Endothelial cell of umbilical vein (primary cell): Measurements from ENCODE around the gene EMC9. TPM values are rescaled to one million over a fixed set of nuclear protein-coding genes. Genes with fewer than 3 reads are reported as not detected.

Experiments
- BruUV-seq: library from RNA; stranded (reverse); fragments of 400-500 nt; replicated peaks from 2 replicates; lab custom pipeline; 2021; lab: Mats Ljungman, UMichigan
- CTCF ChIA-PET: fragments of 300-600, 350-600 bp; sonication (Branson Sonifier 250); formaldehyde crosslinking; loops from one replicate; lab custom pipeline; 2021; ENCODE audit warnings: antibody characterized with exemption, inconsistent platforms; lab: Charles Lee
- POLR2A ChIA-PET: fragments of 300-600, 350-600 bp; sonication (Branson Sonifier 250); formaldehyde crosslinking; loops from one replicate; lab custom pipeline; 2021; ENCODE audit warnings: antibody characterized with exemption, inconsistent platforms; lab: Charles Lee
- DNase-seq: peaks from one replicate; pipeline ENCODE4 v3.0.0-alpha.2; 2011; ENCODE audit warnings: low read depth, low spot score
- FAIRE-seq: peaks from 2 replicates; lab custom pipeline; 2011; peaks lifted over from hg19 to GRCh38; lab: Jason Lieb, UNC
- H2AFZ ChIP-seq: 2 replicates; pipeline ENCODE4 v1.6.0; 2012; ENCODE audit warnings: low read depth, low read length, control low read depth, inconsistent platforms
- H3K27ac ChIP-seq: 2 replicates; pipeline ENCODE4 v1.5.1; 2011; ENCODE audit warnings: low read depth, mild to moderate bottlenecking, control low read depth, low read length, moderate library complexity; ENCODE audit not compliant: insufficient read depth
- H3K27me3 ChIP-seq, 2 experiments: 2 replicates each; pipeline versions ENCODE4 v1.6.0 to v1.6.1; 2011; ENCODE audit warnings: low read length in 2 of 2, mixed read lengths in 1 of 2; ENCODE audit not compliant: control insufficient read depth in 2 of 2, insufficient read depth in 2 of 2
- H3K36me3 ChIP-seq, 2 experiments: 2 replicates in 1 of 2; 3 replicates in 1 of 2; pipeline ENCODE4 v1.5.1; 2011; ENCODE audit warnings: low read length in 2 of 2, mild to moderate bottlenecking in 1 of 2, moderate library complexity in 1 of 2; ENCODE audit not compliant: control insufficient read depth in 2 of 2, insufficient read depth in 2 of 2; ENCODE audit errors: extremely low read depth in 1 of 2
- H3K4me1 ChIP-seq: 3 replicates; pipeline ENCODE4 v1.5.1; 2011; ENCODE audit warnings: mild to moderate bottlenecking, low read length; ENCODE audit not compliant: control insufficient read depth, insufficient read depth; ENCODE audit errors: extremely low read depth
- H3K4me2 ChIP-seq: 2 replicates; pipeline ENCODE4 v1.6.1; 2011; ENCODE audit warnings: low read length, control low read depth, mixed read lengths; ENCODE audit not compliant: insufficient read depth
- H3K4me3 ChIP-seq, 3 experiments: fragments of 200-600 bp in 1 of 3; sonication (generic), shearing (Covaris generic) in 1 of 3; replicated peaks in 1 of 3; 2 replicates each; pipeline ENCODE4 v1.5.1; 2011 to 2016; ENCODE audit warnings: control low read depth in 3 of 3, low read length in 3 of 3, mild to moderate bottlenecking in 2 of 3, inconsistent platforms in 1 of 3, low read depth in 1 of 3, moderate library complexity in 1 of 3; ENCODE audit not compliant: insufficient read depth in 1 of 3
- H3K79me2 ChIP-seq: 2 replicates; pipeline ENCODE4 v1.6.0; 2012; ENCODE audit warnings: low read length, inconsistent platforms; ENCODE audit not compliant: control insufficient read depth, insufficient read depth
- H3K9ac ChIP-seq: replicated peaks from 2 replicates; pipeline ENCODE3; 2011; ENCODE audit warnings: low read length, control low read depth; ENCODE audit not compliant: insufficient read depth; ENCODE audit errors: extremely low read depth
- H3K9me1 ChIP-seq: replicated peaks from 3 replicates; pipeline ENCODE4 v1.6.0; 2011; ENCODE audit warnings: mild to moderate bottlenecking, low read length; ENCODE audit not compliant: control insufficient read depth, insufficient read depth; ENCODE audit errors: extremely low read depth
- H3K9me3 ChIP-seq: replicated peaks from 2 replicates; pipeline ENCODE4 v1.5.1; 2012; ENCODE audit warnings: low read length, inconsistent platforms; ENCODE audit not compliant: control insufficient read depth, insufficient read depth
- H4K20me1 ChIP-seq: replicated peaks from 2 replicates; pipeline ENCODE3; 2011; ENCODE audit warnings: mild to moderate bottlenecking, low read length; ENCODE audit not compliant: control insufficient read depth, insufficient read depth; ENCODE audit errors: extremely low read depth
- EZH2 ChIP-seq: IDR thresholded peaks from 2 replicates; pipeline ENCODE4 v1.6.1; 2012; ENCODE audit warnings: borderline replicate concordance, low read depth, mild to moderate bottlenecking, moderate library complexity, low read length, inconsistent platforms; ENCODE audit not compliant: severe bottlenecking
- FOS ChIP-seq: IDR thresholded peaks from 2 replicates; pipeline ENCODE4 v1.6.1; 2011; ENCODE audit warnings: mild to moderate bottlenecking, low read length, moderate library complexity, borderline replicate concordance; ENCODE audit not compliant: insufficient read depth
- GATA2 ChIP-seq: IDR thresholded peaks from 2 replicates; pipeline ENCODE4 v1.7.0; 2011; ENCODE audit warnings: low read depth, mild to moderate bottlenecking, moderate library complexity, mixed read lengths, low read length; ENCODE audit not compliant: insufficient read length, insufficient read depth
- JUN ChIP-seq: IDR thresholded peaks from 2 replicates; pipeline ENCODE4 v1.6.1; 2011; ENCODE audit warnings: borderline replicate concordance, low read depth; ENCODE audit not compliant: insufficient read length, insufficient read depth
- MYC ChIP-seq: IDR thresholded peaks from one replicate; pipeline ENCODE4 v1.6.1; 2011; ENCODE audit warnings: mild to moderate bottlenecking, low read depth, low read length
- POLR2A ChIP-seq: IDR thresholded peaks from 2 replicates; pipeline ENCODE4 v1.6.1; 2012; ENCODE audit warnings: low read depth, mild to moderate bottlenecking, control low read depth, low read length
- POLR2AphosphoS5 ChIP-seq: IDR thresholded peaks from 2 replicates; pipeline ENCODE4 v1.6.1; 2012; ENCODE audit warnings: low read depth, mild to moderate bottlenecking, control low read depth, low read length, moderate library complexity; ENCODE audit not compliant: insufficient read depth
- dilution Hi-C: fragments of 300-500 bp; cut with MboI; formaldehyde crosslinking; loops from one replicate; pipeline ENCODE4 v1.15.0; 2019; ENCODE audit warnings: low sequenced_read_pairs; ENCODE audit not compliant: extremely low pct_ligation_motif_present
- intact Hi-C: fragments of 100-400 bp; cut with micrococcal nuclease; formaldehyde crosslinking; loops from one replicate; pipeline ENCODE4 v1.10.0; 2022
- polyA plus RNA-seq, 4 experiments: library from polyadenylated mRNA; depleted of rRNA in 3 of 4; stranded (reverse) in 3 of 4; unstranded in 1 of 4; fragments of >200 nt; gene quantifications; 2 replicates each; pipeline versions ENCODE4 v1.2.1 to v1.2.3, GENCODE V29; 2011 to 2012; ENCODE audit warnings: missing spikeins in 1 of 4
- total RNA-seq: library from RNA; stranded (reverse); gene quantifications from 2 replicates; pipeline ENCODE4 v1.2.3, GENCODE V29; 2021
- TF ChIP-seq, protein P1 (sequence below), 2 donors: IDR thresholded peaks; 1 replicate in 1 of 2; 2 replicates in 1 of 2; pipeline ENCODE4 v1.5.1; 2011; ENCODE audit warnings: low read length in 2 of 2, mild to moderate bottlenecking in 2 of 2, moderate library complexity in 2 of 2, control low read depth in 1 of 2, inconsistent platforms in 1 of 2, low read depth in 1 of 2; ENCODE audit not compliant: insufficient read depth in 1 of 2; ENCODE audit errors: extremely low read depth in 1 of 2
- TF ChIP-seq, protein P2 (sequence below): IDR thresholded peaks from 2 replicates; pipeline ENCODE4 v1.6.1; 2011; ENCODE audit not compliant: insufficient read depth, insufficient read length

Gene EMC9
- total and polyA plus RNA-seq, 2 donors (not counting 3 experiments of a cell fraction or from before 2014, with no cell fraction given), result 21.8 to 31.8 TPM

DNA sequence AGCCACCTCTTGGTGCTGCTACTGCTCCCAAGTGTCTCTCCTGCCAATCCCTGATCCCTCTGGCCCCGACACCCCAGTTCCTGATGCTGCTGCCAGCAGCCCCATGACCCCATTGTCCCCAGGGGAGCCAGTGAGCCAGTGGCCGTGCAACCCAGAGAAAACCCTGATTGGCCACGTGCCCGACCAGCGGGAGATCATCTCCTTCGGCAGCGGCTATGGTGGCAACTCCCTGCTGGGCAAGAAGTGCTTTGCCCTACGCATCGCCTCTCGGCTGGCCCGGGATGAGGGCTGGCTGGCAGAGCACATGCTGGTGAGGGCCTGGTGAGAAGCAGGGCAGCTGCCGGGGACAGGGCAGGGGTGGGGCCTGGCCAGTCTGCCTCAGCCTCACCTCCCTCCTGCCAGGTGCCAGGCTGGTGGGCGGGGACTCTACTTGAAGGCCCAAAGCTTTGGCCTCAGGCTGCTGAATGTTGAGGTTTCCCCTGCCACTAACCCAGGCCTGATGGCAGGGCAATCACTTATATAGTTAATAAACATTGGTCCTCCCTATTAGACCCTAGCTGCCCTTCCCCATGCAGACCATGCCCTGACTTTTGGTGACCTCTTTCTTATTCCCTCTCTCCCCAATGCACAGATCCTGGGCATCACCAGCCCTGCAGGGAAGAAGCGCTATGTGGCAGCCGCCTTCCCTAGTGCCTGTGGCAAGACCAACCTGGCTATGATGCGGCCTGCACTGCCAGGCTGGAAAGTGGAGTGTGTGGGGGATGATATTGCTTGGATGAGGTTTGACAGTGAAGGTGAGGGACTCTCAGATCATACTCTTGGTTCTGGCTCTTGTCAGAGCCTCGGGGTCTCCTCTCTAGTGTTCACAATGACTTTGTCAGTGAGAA is 42.2 kb downstream of the EMC9 start:
- Histone ChIP-seq H3K27me3 (no peaks in the 10 kb centered on the region), H3K9me1 (no peaks in the 10 kb centered on the region), H3K27ac (no peak overlapping the region), H4K20me1 (no peaks in the 10 kb centered on the region), H3K9me3 (no peaks in the 10 kb centered on the region), H2AFZ (no peak overlapping the region), H3K9ac (no peak overlapping the region), H3K36me3 (peaks cover 0 to 2% of the 10 kb centered on the region in 2 experiments), H3K4me3 (no peak overlapping the region), H3K4me2 (no peak overlapping the region), H3K79me2 (peaks cover 4% of the 10 kb centered on the region), H3K4me1 (peaks cover 9% of the 10 kb centered on the region)
- DNase-seq (no peak), FAIRE-seq (no peak)
- ChIA-PET POLR2A (no interaction called here), CTCF (interaction anchor here (9.6 to 11.7 kb wide), 2 partner anchors 10 to 43 kb away, joined by 126 to 420 read pairs; no protein-coding TSS in a partner anchor)
- TF ChIP-seq POLR2A, result no peak
- no peak for TF ChIP-seq EZH2
- TF ChIP-seq POLR2AphosphoS5, result no peak
- TF ChIP-seq MYC, result no peak
- TF ChIP-seq, protein P1, sequence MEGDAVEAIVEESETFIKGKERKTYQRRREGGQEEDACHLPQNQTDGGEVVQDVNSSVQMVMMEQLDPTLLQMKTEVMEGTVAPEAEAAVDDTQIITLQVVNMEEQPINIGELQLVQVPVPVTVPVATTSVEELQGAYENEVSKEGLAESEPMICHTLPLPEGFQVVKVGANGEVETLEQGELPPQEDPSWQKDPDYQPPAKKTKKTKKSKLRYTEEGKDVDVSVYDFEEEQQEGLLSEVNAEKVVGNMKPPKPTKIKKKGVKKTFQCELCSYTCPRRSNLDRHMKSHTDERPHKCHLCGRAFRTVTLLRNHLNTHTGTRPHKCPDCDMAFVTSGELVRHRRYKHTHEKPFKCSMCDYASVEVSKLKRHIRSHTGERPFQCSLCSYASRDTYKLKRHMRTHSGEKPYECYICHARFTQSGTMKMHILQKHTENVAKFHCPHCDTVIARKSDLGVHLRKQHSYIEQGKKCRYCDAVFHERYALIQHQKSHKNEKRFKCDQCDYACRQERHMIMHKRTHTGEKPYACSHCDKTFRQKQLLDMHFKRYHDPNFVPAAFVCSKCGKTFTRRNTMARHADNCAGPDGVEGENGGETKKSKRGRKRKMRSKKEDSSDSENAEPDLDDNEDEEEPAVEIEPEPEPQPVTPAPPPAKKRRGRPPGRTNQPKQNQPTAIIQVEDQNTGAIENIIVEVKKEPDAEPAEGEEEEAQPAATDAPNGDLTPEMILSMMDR (IDR thresholded peaks at IDR 0.05; ENCODE audit: extremely low read depth in 1 of 2, insufficient read depth in 1 of 2, low read depth in 1 of 2, low read length in 2 of 2), result no peak
- TF ChIP-seq GATA2, result no peak
- no peak for TF ChIP-seq JUN
- TF ChIP-seq, protein P2, sequence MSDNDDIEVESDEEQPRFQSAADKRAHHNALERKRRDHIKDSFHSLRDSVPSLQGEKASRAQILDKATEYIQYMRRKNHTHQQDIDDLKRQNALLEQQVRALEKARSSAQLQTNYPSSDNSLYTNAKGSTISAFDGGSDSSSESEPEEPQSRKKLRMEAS, result no peak
- TF ChIP-seq FOS, result no peak
- intact Hi-C loops, result no loop called here
- dilution Hi-C loops, result no loop called here
- no TSS peak for BruUV-seq
